Ramos (cell line): ENCODE measurements around the gene PTPRD.

Source experiments
- in situ Hi-C: fragments of 300-500 bp; cut with MboI; formaldehyde crosslinking; loops from one replicate; pipeline ENCODE4 v1.14.3; 2022; ENCODE audit warnings: low sequenced_read_pairs; ENCODE audit not compliant: unreplicated experiment

PTPRD gene

GRCh38 chr9:8867148-8867547 is 1745.7 kb downstream of the PTPRD start:
- in situ Hi-C loops: no loop called here

GRCh38 chr9:8864545-8864896 is 1748.3 kb downstream of the PTPRD start:
- in situ Hi-C loops: no loop called here

- in situ Hi-C loops: no loop called here
Measured at GRCh38 chr9:8863886-8864544, 1748.8 kb downstream of the PTPRD start.

- in situ Hi-C loops: no loop called here
Measured at GRCh38 chr9:8863069-8863468, 1749.7 kb downstream of the PTPRD start.

GRCh38 chr9:8860925-8861324 is 1751.9 kb downstream of the PTPRD start:
- in situ Hi-C loops: no loop called here

GRCh38 chr9:8860086-8860485 is 1752.7 kb downstream of the PTPRD start:
- in situ Hi-C loops: no loop called here

- in situ Hi-C loops: no loop called here
Measured at GRCh38 chr9:8859416-8859815, 1753.4 kb downstream of the PTPRD start.

- in situ Hi-C loops: no loop called here
Measured at GRCh38 chr9:8858596-8859161, 1754.1 kb downstream of the PTPRD start.

GRCh38 chr9:8857926-8858595 is 1754.7 kb downstream of the PTPRD start:
- in situ Hi-C loops: no loop called here

- in situ Hi-C loops: no loop called here
Measured at GRCh38 chr9:8857068-8857925, 1755.5 kb downstream of the PTPRD start.

GRCh38 chr9:8856396-8857067 is 1756.3 kb downstream of the PTPRD start:
- in situ Hi-C loops: no loop called here

GRCh38 chr9:8855046-8855445 is 1757.8 kb downstream of the PTPRD start:
- in situ Hi-C loops: no loop called here

GRCh38 chr9:8852301-8852864 is 1760.4 kb downstream of the PTPRD start:
- in situ Hi-C loops: no loop called here

- in situ Hi-C loops: no loop called here
Measured at GRCh38 chr9:8850914-8851313, 1761.9 kb downstream of the PTPRD start.

GRCh38 chr9:8845808-8846207 is 1767.0 kb downstream of the PTPRD start:
- in situ Hi-C loops: no loop called here

- in situ Hi-C loops: no loop called here
Measured at GRCh38 chr9:8845376-8845775, 1767.4 kb downstream of the PTPRD start.

GRCh38 chr9:8844549-8844948 is 1768.3 kb downstream of the PTPRD start:
- in situ Hi-C loops: no loop called here

- in situ Hi-C loops: no loop called here
Measured at GRCh38 chr9:8842402-8843193, 1770.2 kb downstream of the PTPRD start.

GRCh38 chr9:8838136-8838535 is 1774.7 kb downstream of the PTPRD start:
- in situ Hi-C loops: no loop called here
